Measurements from ENCODE around the gene FAM89A. TPM values are rescaled to one million over a fixed set of nuclear protein-coding genes. Genes with fewer than 3 reads are reported as not detected.

The FAM89A gene
- total RNA-seq, 1 experiment from 2014 or later: 0.24 TPM

GRCh38 chr1:231000639-231001038 lies 39.4 kb downstream of the FAM89A start:
- POLR2A ChIA-PET (ENCODE audit: unreplicated experiment): no interaction called here
- intact Hi-C loops (cut with micrococcal nuclease; ENCODE audit: unreplicated experiment): no loop called here
- H4K20me1 ChIP-seq (ENCODE audit: insufficient read depth): no peaks in the 10 kb centered on the region

GRCh38 chr1:231000201-231000600 lies 39.9 kb downstream of the FAM89A start:
- Histone ChIP-seq H3K79me2 (ENCODE audit: low read depth) (no peaks in the 10 kb centered on the region), H3K27me3 (ENCODE audit: insufficient read depth, low read depth) (no peaks in the 10 kb centered on the region), H3K4me1 (replicated peaks; ENCODE audit: insufficient read depth) (no peaks in the 10 kb centered on the region), H3K36me3 (ENCODE audit: low read depth) (peaks cover 6% of the 10 kb centered on the region), H3K9me3 (ENCODE audit: insufficient read depth, low read depth) (no peaks in the 10 kb centered on the region), H3K27ac (no peak overlapping the region), H4K20me1 (ENCODE audit: insufficient read depth) (no peaks in the 10 kb centered on the region), H2AFZ (no peak overlapping the region), H3F3A (ENCODE audit: insufficient read depth, low read depth) (no peaks in the 10 kb centered on the region), H3K4me3 (no peak overlapping the region), H3K9me2 (ENCODE audit: insufficient read depth) (no peaks in the 10 kb centered on the region), H3K4me2 (no peak overlapping the region)
- no TSS peak for BruUV-seq (replicated peaks)
- CTCF ChIA-PET: no interaction called here
- DNase-seq: no peak
- intact Hi-C loops (cut with micrococcal nuclease; ENCODE audit: unreplicated experiment): no loop called here
- TF ChIP-seq EZH2 (IDR thresholded peaks at IDR 0.05; ENCODE audit: low read depth): no peak
- TF ChIP-seq CTCF (conservative IDR thresholded peaks at IDR 0.05): no peak
- POLR2A ChIA-PET (ENCODE audit: unreplicated experiment): no interaction called here

More at GRCh38 chr1:231000639-231001038, 39.4 kb downstream of the FAM89A start:
- CTCF ChIA-PET: no interaction called here
- no peaks in the 10 kb centered on the region for H3F3A ChIP-seq (ENCODE audit: insufficient read depth, low read depth)
- peaks cover 6% of the 10 kb centered on the region for H3K36me3 ChIP-seq (ENCODE audit: low read depth)
- no peaks in the 10 kb centered on the region for H3K27me3 ChIP-seq (ENCODE audit: insufficient read depth, low read depth)
- H3K9me3 ChIP-seq (ENCODE audit: insufficient read depth, low read depth): no peaks in the 10 kb centered on the region
- no peak for TF ChIP-seq EZH2 (IDR thresholded peaks at IDR 0.05; ENCODE audit: low read depth)
- TF ChIP-seq CTCF (conservative IDR thresholded peaks at IDR 0.05): no peak
- no peak for DNase-seq
- H3K79me2 ChIP-seq (ENCODE audit: low read depth): no peaks in the 10 kb centered on the region
- H2AFZ ChIP-seq: no peak overlapping the region
- no peaks in the 10 kb centered on the region for H3K9me2 ChIP-seq (ENCODE audit: insufficient read depth)
- no TSS peak for BruUV-seq (replicated peaks)
- no peak overlapping the region for H3K4me2 ChIP-seq
- H3K4me1 ChIP-seq (replicated peaks; ENCODE audit: insufficient read depth): no peaks in the 10 kb centered on the region
- H3K27ac ChIP-seq: no peak overlapping the region
- H3K4me3 ChIP-seq: no peak overlapping the region

GRCh38 chr1:230994860-230995259 lies 45.2 kb downstream of the FAM89A start:
- CTCF ChIA-PET: interaction anchor here (0.7 kb wide), 1 partner anchor 93 kb away, joined by 10 read pairs; no protein-coding TSS in a partner anchor
- H4K20me1 ChIP-seq (ENCODE audit: insufficient read depth): no peaks in the 10 kb centered on the region; the same call in 1 of the 2 replicates
- BruUV-seq (replicated peaks): no TSS peak

More at GRCh38 chr1:230994860-230995259, 45.2 kb downstream of the FAM89A start:
- intact Hi-C loops (cut with micrococcal nuclease; ENCODE audit: unreplicated experiment): no loop called here
- Histone ChIP-seq H3K9me3 (ENCODE audit: insufficient read depth, low read depth) (no peaks in the 10 kb centered on the region), H3K27me3 (ENCODE audit: insufficient read depth, low read depth) (no peaks in the 10 kb centered on the region), H3F3A (ENCODE audit: insufficient read depth, low read depth) (no peaks in the 10 kb centered on the region), H3K27ac (no peak overlapping the region), H2AFZ (no peak overlapping the region), H3K36me3 (ENCODE audit: low read depth) (no peaks in the 10 kb centered on the region; the same call in 1 of the 2 replicates), H3K4me1 (replicated peaks; ENCODE audit: insufficient read depth) (no peaks in the 10 kb centered on the region), H3K9me2 (ENCODE audit: insufficient read depth) (no peaks in the 10 kb centered on the region), H3K79me2 (ENCODE audit: low read depth) (no peaks in the 10 kb centered on the region), H3K4me2 (no peak overlapping the region), H3K4me3 (no peak overlapping the region)
- no peak for DNase-seq
- POLR2A ChIA-PET (ENCODE audit: unreplicated experiment): no interaction called here
- TF ChIP-seq CTCF (conservative IDR thresholded peaks at IDR 0.05) (no peak), EZH2 (IDR thresholded peaks at IDR 0.05; ENCODE audit: low read depth) (no peak)
